NCI-H1436 (cell line): ENCODE data around the gene NPC1L1.

Experiments used
- DNase-seq: peaks from one replicate; lab custom pipeline; 2025; lab: John Stamatoyannopoulos, UW

The NPC1L1 gene

DNA sequence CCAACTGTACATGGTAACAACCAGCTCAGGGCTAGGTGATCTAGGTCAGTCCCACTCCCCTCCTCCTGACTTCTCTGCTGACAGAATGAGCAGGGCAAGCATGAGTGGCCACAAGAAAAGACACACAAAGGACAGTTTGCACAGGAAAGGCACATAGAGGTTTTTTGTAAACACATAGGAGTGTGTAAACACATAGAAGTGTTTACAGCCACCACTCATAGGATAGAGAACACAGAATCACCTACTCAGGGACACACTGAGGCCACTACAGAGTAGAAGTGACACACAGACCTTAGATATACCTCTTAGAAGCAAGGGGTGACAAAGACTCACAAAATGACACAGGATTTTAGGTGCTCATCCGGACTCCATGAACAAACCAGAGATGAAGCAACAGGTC lies 69.7 kb downstream of the NPC1L1 start:
- no peak for DNase-seq

DNA sequence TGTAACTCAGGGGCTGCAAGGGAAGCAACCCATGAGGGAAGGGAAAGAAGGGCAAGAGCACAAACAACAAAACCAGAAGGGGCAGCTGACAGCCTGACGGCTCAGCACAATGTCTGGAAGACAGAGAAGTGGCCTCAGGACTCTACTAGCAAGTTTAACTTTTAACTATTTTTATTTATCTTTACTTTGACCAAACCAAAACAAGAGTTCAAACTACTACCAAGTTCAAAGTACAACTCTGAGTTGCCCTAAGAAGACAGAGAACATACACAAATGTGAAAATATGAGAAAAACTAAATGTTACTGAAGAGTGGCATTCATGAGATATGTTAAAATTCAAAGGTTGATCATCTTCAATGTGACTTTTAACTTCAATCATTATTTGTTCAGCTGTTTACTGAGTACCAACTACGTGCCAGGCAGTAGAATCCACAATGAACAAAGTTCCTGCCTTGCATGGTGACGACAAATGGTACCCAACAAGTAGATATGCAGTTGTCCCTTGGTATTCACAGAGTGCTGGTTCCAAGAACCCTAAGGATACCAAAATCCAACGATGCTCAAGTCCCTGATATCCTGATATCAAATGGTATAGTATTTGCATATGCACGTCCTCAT lies 70.4 kb downstream of the NPC1L1 start:
- no peak for DNase-seq

DNA sequence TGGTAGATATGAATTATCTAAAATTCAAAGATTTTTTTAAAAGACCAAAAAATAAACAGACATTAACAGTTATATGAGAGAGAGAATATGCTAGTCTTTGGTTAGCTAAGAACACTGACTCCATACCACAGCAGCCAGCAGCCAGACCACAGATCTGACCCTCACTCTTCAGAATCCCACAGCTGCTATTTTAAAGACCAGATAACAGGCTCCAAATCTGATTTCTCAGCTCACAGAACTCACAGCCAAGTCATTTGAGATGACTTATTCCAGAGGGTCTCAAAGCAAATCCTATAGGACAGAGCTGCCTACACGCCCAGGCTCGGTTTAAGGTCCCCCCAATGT lies 71.0 kb downstream of the NPC1L1 start:
- no peak for DNase-seq

DNA sequence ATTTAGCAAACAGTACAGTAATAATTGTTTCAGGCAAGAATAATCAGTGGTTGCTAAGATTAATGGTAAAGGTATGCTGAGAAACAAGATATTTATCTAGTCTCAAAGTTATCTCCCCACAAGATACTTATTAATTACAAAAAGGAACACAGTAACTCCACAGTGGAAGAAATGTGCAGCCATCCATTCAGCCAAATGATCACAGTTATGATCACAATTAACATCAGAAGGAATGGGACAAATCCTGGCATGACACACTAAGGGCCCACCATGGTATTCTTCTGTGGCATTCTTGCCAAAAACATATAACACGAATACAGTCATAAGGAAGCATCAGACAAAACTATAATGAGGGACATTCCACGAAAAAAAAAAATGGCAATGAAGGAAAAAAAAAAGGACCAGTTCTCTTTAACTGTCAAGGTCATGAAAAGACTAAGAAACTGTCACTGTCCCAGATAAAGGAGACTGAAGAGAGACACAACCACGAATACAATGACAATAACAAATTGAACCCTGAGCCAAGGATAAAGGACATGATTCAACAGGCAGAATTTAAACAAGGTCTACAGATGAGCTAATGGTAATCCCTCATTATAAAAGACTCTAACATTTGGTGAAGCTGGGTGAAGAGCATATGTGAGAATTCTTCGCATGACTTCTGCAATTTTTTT lies 71.5 kb downstream of the NPC1L1 start:
- DNase-seq = no peak

DNA sequence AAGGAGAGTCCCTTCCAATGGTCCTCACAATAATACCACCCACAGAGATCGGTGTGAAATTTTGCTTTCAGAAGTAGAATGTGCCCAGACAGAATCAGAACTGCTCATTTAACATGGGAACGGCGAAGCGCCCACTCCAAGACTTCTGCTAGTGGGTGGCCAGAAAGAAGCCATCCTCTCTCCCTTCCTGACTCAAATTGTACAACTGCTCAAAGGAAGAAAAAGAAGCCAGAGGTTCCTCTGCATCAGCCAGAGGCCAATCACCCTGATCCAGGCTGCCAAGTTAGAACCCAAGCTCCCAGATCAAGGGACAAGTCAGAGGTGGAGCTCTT lies 73.9 kb downstream of the NPC1L1 start:
- DNase-seq = no peak

DNA sequence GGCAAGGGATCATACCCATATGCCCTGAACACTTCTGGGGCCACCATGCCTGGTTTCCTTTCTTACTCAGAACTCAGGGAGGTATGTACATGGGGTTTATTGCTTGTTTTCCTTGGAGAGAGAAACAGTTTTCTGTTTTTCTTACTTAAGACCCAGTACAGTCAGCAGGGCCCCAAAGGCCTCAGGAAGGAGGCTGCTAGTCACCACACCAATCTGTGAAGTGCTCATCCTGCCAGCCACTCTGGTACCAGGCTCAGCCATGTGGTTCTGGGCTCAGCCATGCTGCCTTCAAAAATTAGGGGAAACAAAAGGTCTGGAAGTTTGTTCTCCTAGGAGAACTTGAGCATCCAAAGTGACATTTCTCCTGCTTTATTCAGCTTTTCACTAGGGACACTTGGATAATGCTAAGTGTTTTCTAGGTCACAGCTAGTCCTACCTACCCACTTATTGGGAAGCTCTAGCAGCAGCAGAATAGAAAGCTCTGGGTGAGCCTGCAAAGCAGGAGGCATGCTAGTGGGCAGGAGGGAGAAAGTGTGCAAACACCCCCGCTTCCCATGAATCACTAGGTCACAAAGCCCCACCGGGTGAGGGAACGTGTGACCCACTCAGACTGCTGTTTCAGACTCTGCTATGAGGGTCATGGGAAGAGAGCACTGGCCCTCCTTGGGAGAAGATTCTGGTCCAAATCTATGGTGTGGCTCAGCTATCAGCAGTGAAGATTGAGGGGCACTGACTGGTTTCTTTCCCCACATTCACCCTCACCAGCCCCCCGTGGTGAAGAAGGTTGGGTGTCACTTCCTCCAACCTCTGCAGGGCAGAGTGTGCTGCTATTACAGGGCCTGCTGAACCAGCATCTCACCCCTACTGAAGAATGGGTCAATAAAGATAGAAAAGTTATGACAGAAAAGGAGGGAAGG lies 74.6 kb downstream of the NPC1L1 start:
- no peak for DNase-seq

DNA sequence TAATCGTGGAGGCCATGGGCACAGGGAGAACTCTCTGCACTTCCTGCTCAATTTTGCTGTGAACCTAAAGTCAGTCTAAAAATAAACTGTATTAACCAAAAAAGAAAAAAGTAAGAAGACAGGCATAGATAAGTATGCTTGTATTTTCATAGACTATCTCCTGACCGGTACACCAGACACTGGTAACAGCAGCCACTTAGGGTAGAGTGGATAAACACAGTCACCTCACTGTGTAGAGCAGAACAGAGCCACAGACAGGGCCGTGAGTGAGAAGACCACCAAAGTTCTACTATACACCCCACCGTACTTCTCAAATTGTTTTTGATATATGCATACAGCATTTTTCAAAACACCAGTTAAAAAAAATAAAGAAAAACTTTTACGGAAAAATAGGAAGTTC lies 75.6 kb downstream of the NPC1L1 start:
- DNase-seq = no peak

DNA sequence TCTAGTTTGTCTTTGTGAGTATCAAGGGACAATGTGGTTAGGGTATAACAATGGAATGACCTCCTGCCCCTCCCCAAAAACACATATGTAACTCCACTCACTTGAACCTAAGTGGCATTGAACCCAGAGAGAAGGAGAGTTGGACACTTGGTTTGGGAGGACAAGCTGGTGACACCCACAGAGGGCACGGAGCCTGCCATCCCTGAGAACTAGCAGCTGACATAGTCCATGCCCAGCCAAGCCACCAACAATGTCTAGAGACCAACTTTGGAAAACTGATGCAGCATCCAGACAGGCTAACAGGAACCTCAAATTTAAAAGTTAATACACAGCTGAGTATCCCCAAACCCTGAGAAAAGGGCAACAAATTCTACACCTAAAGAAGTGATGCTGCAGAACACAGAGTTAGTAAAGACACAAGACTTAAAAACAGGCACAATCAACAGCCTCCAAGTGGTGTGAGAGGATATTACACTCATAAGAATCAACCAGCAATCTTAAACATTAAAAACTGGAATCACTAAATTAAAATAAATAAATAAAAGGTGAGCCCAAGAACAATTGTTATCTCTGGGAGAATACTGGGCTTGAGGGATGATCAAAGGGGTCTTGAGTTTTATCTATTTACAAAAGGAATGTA lies 77.8 kb downstream of the NPC1L1 start:
- no peak for DNase-seq
